ENCODE results near the gene MLLT3. TPM values are rescaled to one million over a fixed set of nuclear protein-coding genes. Genes with fewer than 3 reads are reported as not detected.
A peak's percentile ranks its signal among the peaks of the same experiment; 100 is the strongest.

Gene MLLT3
- total RNA-seq = 1 to 10 TPM; 4.0 to 6.4 (median 4.5) TPM

DNA sequence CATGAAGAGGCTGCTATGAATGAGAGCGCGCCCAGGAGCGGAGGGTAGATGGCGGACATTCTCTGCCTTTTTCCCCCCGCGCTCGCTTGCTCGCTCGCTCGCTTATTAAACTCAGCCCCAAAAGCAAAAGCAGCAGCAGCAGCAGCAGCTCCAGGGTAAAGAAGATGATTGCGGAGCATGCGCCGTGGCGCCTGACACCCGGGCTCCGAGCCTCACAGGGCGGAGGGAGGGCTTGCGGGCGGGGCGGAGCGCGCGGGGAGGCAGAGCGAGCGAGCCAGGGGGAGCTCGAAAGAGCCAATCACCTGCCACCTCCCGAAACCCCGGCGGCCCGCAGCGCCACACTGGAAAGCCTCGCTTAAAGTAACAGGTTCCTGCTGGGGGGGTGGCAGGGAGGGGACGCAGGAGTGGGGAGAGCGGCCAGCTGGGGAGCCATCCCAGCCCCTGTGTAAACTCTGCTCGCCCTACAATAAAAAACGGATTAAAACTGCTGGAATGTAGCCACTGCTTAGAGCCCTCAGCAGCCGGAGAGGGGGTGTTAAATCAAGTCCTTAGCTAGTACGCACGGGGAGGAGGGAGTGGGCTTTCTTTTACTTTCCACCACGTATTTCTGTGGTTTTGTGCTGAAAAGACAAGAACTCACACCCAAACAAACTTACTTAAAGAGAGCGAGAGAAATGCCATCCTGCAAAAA, at the start of gene MLLT3:
Gene MLLT3, minus strand, starts transcription at position 170 of the 691 bp plus-strand sequence.
- no peaks in the 10 kb centered on the region for H3K27me3 ChIP-seq
- TF ChIP-seq POLR2A (IDR thresholded peaks at IDR 0.05) (peak; percentile 57 to 79), CTCF (IDR thresholded peaks at IDR 0.05 in 4 of 5, conservative IDR thresholded peaks at IDR 0.05 in 1 of 5) (peak in 1 of 5 experiments; percentile 23)
- DNase-seq = peak; percentile 90 to 95
- intact Hi-C loops (cut with DNase I; ENCODE audit: low total_unique reads) = loop anchor here (1.0 to 5.0 kb wide), 5 partner anchors 18 to 1390 kb away; partner anchors contain the start of genes DENND4C and FOCAD
- peak within 1 kb of the TSS; percentile 85 to 98 (median 92) for H3K27ac ChIP-seq
- in situ Hi-C loops (cut with MboI; ENCODE audit: low sequenced_read_pairs in 4 of 4) = loop anchor here in 3 of 4 donors (10.0 to 25.0 kb wide), 5 partner anchors 62 to 322 kb away; partner anchors contain the start of gene FOCAD (in 1 of the 3)
- peaks cover 12 to 14% of the 10 kb centered on the region in 2 donors for H3K4me1 ChIP-seq
- H3K36me3 ChIP-seq = no peaks in the 10 kb centered on the region
- H3K4me3 ChIP-seq = peak within 1 kb of the TSS; percentile 91 to 99 (median 96)
- ATAC-seq = peak; percentile 78
- H3K9me3 ChIP-seq = no peaks in the 10 kb centered on the region

- Histone ChIP-seq H3K36me3 (no peaks in the 10 kb centered on the region), H3K9me3 (no peaks in the 10 kb centered on the region), H3K4me3 (no peak overlapping the region), H3K27me3 (no peaks in the 10 kb centered on the region), H3K27ac (no peak overlapping the region), H3K4me1 (no peaks in the 10 kb centered on the region)
- intact Hi-C loops (cut with DNase I; ENCODE audit: low total_unique reads) (no loop called here), in situ Hi-C loops (cut with MboI; ENCODE audit: low sequenced_read_pairs in 4 of 4) (no loop called here)
- DNase-seq = no peak
- no peak for TF ChIP-seq POLR2A (IDR thresholded peaks at IDR 0.05)
- TF ChIP-seq CTCF (IDR thresholded peaks at IDR 0.05 in 4 of 5, conservative IDR thresholded peaks at IDR 0.05 in 1 of 5) = no peak
- no peak for ATAC-seq
Observed at GRCh38 chr9:20671635-20672034, 49.3 kb upstream of the MLLT3 start.

DNA sequence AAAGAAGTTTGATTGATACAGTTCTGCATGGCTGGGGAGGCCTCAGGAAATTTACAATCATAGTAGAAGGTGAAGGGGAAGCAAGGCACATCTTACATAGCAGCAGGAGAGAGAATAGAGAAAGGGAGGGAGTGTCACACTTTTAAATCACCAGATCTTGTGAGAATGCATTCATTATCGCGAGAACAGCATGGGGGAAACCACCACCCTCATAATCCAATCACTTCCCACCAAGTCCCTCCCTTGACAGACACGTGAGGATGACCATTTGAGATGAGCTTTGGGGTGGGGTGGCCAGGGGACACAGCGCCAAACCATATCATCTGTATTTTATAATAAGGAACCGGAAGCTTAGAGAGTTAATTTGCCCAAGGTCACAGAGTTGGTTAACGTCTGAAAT, 48.1 kb upstream of the MLLT3 start:
- intact Hi-C loops (cut with DNase I; ENCODE audit: low total_unique reads) = no loop called here
- TF ChIP-seq POLR2A (IDR thresholded peaks at IDR 0.05) (no peak), CTCF (IDR thresholded peaks at IDR 0.05 in 4 of 5, conservative IDR thresholded peaks at IDR 0.05 in 1 of 5) (no peak)

GRCh38 chr9:20664501-20664900, 42.2 kb upstream of the MLLT3 start:
- no peaks in the 10 kb centered on the region for H3K36me3 ChIP-seq
- intact Hi-C loops (cut with DNase I; ENCODE audit: low total_unique reads) = no loop called here
- no peaks in the 10 kb centered on the region for H3K27me3 ChIP-seq
- no peak overlapping the region for H3K4me3 ChIP-seq
- no peaks in the 10 kb centered on the region for H3K4me1 ChIP-seq
- no peak for DNase-seq
- in situ Hi-C loops (cut with MboI; ENCODE audit: low sequenced_read_pairs in 4 of 4) = no loop called here
- no peak for TF ChIP-seq CTCF (IDR thresholded peaks at IDR 0.05 in 4 of 5, conservative IDR thresholded peaks at IDR 0.05 in 1 of 5)
- no peak for TF ChIP-seq POLR2A (IDR thresholded peaks at IDR 0.05)
- no peak for ATAC-seq
- no peak overlapping the region for H3K27ac ChIP-seq
- no peaks in the 10 kb centered on the region for H3K9me3 ChIP-seq

More for the DNA sequence above, 48.1 kb upstream of the MLLT3 start:
- Histone ChIP-seq H3K27ac (no peak overlapping the region), H3K9me3 (no peaks in the 10 kb centered on the region), H3K4me3 (no peak overlapping the region), H3K4me1 (no peaks in the 10 kb centered on the region), H3K27me3 (no peaks in the 10 kb centered on the region), H3K36me3 (no peaks in the 10 kb centered on the region)
- ATAC-seq = no peak
- in situ Hi-C loops (cut with MboI; ENCODE audit: low sequenced_read_pairs in 4 of 4) = no loop called here
- DNase-seq = no peak
